ENCODE measurements around the gene OR2J3. TPM values are rescaled to one million over a fixed set of nuclear protein-coding genes. Genes with fewer than 3 reads are reported as not detected.

Gene OR2J3
- total and polyA plus RNA-seq, 10 of the 15 experiments (the other 5 are each of a cell fraction or from before 2014, with no cell fraction given), result not detected

DNA sequence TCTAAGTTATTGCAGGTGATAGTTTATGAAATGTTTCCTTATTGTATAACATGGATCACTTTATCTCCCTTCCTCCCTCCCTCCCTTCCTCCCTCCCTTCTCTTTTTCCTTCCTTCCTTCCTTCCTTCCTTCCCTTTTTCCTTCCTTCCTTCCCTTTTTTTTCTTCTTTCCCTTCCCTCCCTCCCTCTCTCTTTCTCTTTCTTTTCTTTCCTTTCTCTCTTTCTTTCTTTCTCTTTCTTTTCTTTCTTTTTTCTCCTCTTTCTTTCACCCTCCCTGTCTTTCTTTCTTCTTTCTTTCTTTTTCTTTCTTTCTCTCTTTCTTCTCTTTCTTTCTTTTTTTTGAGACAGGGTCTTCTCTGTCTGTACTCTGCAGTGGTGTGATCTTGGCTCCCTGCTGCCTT is 26.5 kb upstream of the OR2J3 start:
- intact Hi-C loops (cut with micrococcal nuclease; ENCODE audit: unreplicated experiment) (no loop called here), in situ Hi-C loops (cut with MboI) (no loop called here)
- Histone ChIP-seq H4K20me1 (ENCODE audit: control insufficient read depth, insufficient read depth) (no peaks in the 10 kb centered on the region), H3K27me3 (replicated peaks in 1 of 2; ENCODE audit: control insufficient read depth in 2 of 2, insufficient read depth in 2 of 2, low read length in 1 of 2) (no peaks in the 10 kb centered on the region), H3K36me3 (ENCODE audit: control insufficient read depth in 2 of 2, insufficient read depth in 2 of 2, low read length in 1 of 2) (no peaks in the 10 kb centered on the region), H3K9me3 (replicated peaks; ENCODE audit: control insufficient read depth, insufficient read depth, low read length) (no peaks in the 10 kb centered on the region), H3K4me1 (ENCODE audit: control insufficient read depth, insufficient read depth, low read length) (no peaks in the 10 kb centered on the region), H2AFZ (ENCODE audit: control insufficient read depth, low read depth, low read length) (no peak overlapping the region), H3K4me2 (ENCODE audit: control insufficient read depth, insufficient read depth) (no peak overlapping the region), H3K27ac (ENCODE audit: control insufficient read depth, insufficient read depth) (no peak overlapping the region), H3K9ac (ENCODE audit: control insufficient read depth, insufficient read depth, low read length) (no peak overlapping the region), H3K4me3 (no peak overlapping the region), H3K79me2 (ENCODE audit: control insufficient read depth, insufficient read depth, low read length) (no peaks in the 10 kb centered on the region)
- TF ChIP-seq ZNF384 (IDR thresholded peaks at IDR 0.05; ENCODE audit: borderline replicate concordance, low read depth, low read length) (no peak), CBFB (IDR thresholded peaks at IDR 0.05; ENCODE audit: low read depth) (no peak), ZSCAN29 (IDR thresholded peaks at IDR 0.05) (no peak), NFYB (IDR thresholded peaks at IDR 0.05; ENCODE audit: insufficient read depth, low read depth, low read length) (no peak), SMARCA5 (IDR thresholded peaks at IDR 0.05) (no peak), SMC3 (IDR thresholded peaks at IDR 0.05; ENCODE audit: borderline replicate concordance, low read length) (no peak)
- TF ChIP-seq, protein P1, sequence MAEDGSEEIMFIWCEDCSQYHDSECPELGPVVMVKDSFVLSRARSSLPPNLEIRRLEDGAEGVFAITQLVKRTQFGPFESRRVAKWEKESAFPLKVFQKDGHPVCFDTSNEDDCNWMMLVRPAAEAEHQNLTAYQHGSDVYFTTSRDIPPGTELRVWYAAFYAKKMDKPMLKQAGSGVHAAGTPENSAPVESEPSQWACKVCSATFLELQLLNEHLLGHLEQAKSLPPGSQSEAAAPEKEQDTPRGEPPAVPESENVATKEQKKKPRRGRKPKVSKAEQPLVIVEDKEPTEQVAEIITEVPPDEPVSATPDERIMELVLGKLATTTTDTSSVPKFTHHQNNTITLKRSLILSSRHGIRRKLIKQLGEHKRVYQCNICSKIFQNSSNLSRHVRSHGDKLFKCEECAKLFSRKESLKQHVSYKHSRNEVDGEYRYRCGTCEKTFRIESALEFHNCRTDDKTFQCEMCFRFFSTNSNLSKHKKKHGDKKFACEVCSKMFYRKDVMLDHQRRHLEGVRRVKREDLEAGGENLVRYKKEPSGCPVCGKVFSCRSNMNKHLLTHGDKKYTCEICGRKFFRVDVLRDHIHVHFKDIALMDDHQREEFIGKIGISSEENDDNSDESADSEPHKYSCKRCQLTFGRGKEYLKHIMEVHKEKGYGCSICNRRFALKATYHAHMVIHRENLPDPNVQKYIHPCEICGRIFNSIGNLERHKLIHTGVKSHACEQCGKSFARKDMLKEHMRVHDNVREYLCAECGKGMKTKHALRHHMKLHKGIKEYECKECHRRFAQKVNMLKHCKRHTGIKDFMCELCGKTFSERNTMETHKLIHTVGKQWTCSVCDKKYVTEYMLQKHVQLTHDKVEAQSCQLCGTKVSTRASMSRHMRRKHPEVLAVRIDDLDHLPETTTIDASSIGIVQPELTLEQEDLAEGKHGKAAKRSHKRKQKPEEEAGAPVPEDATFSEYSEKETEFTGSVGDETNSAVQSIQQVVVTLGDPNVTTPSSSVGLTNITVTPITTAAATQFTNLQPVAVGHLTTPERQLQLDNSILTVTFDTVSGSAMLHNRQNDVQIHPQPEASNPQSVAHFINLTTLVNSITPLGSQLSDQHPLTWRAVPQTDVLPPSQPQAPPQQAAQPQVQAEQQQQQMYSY (CRISPR knock-in tag; IDR thresholded peaks at IDR 0.05), result no peak
- RAD21 ChIA-PET (ENCODE audit: unreplicated experiment), result no interaction called here
- DNase-seq (ENCODE audit: low read depth, low spot score), result no peak
- FAIRE-seq, result no peak
- SMC1A ChIA-PET (ENCODE audit: uncharacterized antibody, unreplicated experiment), result no interaction called here
- no TSS peak for BruUV-seq (replicated peaks)
- CTCF ChIA-PET, result no interaction called here
- POLR2A ChIA-PET, result no interaction called here
- no peak for ATAC-seq

Measured in GM12878 (cell line).